HG03575 (cell line): ENCODE results near the gene PROKR2.

Experiments
- ATAC-seq: cut with Tn5 transposase; IDR thresholded peaks from one replicate; pipeline ENCODE4 v1.9.1; 2021; ENCODE audit not compliant: unreplicated experiment, insufficient number of reproducible peaks, low FRiP score; ENCODE audit errors: extremely low read depth

PROKR2 gene

GRCh38 chr20:5297280-5298004, 19.3 kb downstream of the PROKR2 start:
- no peak for ATAC-seq

DNA sequence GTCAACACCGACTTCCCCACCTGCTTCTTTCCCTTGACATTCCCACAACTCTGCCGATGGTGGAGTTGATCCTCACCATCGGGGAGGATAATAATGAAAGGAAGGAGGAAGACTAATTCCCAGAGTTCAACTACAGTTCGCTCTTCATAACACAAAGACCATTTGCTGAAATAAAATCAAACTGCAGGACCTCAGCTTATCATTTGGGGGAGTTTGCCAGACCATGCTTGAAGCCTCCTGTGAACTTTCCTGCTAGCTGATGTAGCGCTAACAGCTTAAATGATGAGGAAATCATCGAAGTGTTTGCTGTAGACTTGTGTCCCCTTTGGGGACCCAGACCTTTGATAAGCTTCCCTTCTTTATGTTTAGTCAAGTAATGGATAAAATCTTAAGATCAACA, 26.2 kb downstream of the PROKR2 start:
- ATAC-seq, result no peak

GRCh38 chr20:5282561-5282960, 34.2 kb downstream of the PROKR2 start:
- no peak for ATAC-seq

- no peak for ATAC-seq
Measured at GRCh38 chr20:5279661-5280060, 37.1 kb downstream of the PROKR2 start.

GRCh38 chr20:5272268-5272667, 44.5 kb downstream of the PROKR2 start:
- ATAC-seq, result no peak

- no peak for ATAC-seq
Measured at GRCh38 chr20:5270603-5271002, 46.2 kb downstream of the PROKR2 start.

- no peak for ATAC-seq
Measured at GRCh38 chr20:5268449-5268848, 48.3 kb downstream of the PROKR2 start.

DNA sequence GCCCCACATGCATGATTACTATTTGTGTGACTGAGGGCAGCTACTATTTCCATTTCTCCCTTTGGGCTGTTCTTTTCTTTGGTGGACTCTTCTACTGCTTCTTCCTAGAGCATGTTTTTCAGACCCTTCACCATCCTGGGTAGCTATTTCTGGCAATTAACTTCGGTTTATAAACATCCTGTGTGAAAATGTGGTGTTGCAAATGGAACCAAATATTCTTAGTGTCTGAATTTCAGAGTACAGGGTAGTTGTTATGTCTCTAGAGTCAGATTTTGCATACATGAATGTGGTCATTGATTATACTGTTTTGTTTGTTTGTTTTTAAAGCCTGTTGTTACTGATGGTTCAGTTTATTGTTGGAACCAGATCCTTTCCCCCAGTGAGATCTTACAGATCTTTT, 49.7 kb downstream of the PROKR2 start:
- ATAC-seq, result no peak
